ENCODE measurements around the gene GLYR1.

- TF ChIP-seq POLR2A (IDR thresholded peaks at IDR 0.05; ENCODE audit: low read length) (no peak), GATA1 (IDR thresholded peaks at IDR 0.05; ENCODE audit: low read depth, low read length) (no peak)
Observed at GRCh38 chr16:4813251-4814003, 33.7 kb downstream of the GLYR1 start.

Data from erythroblast (primary cell).